ENCODE measurements around the gene FAM234B.

The FAM234B gene

GRCh38 chr12:13044002-13044905 is at the start of gene FAM234B:
FAM234B (plus strand) TSS chr12:13044381; CDS start chr12:13044404, 23 bp downstream.
- DNase-seq (ENCODE audit: low read depth) = peak; percentile 66
- TF ChIP-seq CTCF (IDR thresholded peaks at IDR 0.05; ENCODE audit: insufficient read depth, low read depth, low read length, missing control alignments) = no peak
- H3K4me3 ChIP-seq (ENCODE audit: low read depth, low read length) = peak within 1 kb of the TSS; percentile 97

GRCh38 chr12:12995088-12995487 is 49.1 kb upstream of the FAM234B start:
- DNase-seq (ENCODE audit: low read depth) = no peak
- TF ChIP-seq CTCF (IDR thresholded peaks at IDR 0.05; ENCODE audit: insufficient read depth, low read depth, low read length, missing control alignments) = no peak
- H3K4me3 ChIP-seq (ENCODE audit: low read depth, low read length) = no peak overlapping the region

DNA sequence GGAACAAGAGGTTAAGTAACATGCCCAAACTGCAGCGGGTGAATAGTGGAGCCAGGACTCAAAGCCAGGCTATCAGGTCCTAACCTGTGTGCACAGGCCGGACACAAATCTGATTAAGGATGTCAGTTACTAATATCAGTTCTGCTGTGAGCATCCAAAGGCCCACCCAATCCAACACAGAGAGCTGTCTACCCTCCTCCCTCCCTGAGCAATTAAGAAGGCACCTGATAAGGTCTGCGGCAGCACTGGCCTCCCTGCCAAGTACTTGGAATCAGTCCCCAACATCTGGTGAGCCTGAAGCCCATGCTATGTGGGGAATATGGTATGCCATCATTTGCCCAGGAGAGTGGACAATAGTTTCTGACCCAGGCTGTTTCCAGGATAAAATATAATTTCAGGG is 48.0 kb upstream of the FAM234B start:
- TF ChIP-seq CTCF (IDR thresholded peaks at IDR 0.05; ENCODE audit: insufficient read depth, low read depth, low read length, missing control alignments) = no peak
- no peak for DNase-seq (ENCODE audit: low read depth)
- no peak overlapping the region for H3K4me3 ChIP-seq (ENCODE audit: low read depth, low read length)

DNA sequence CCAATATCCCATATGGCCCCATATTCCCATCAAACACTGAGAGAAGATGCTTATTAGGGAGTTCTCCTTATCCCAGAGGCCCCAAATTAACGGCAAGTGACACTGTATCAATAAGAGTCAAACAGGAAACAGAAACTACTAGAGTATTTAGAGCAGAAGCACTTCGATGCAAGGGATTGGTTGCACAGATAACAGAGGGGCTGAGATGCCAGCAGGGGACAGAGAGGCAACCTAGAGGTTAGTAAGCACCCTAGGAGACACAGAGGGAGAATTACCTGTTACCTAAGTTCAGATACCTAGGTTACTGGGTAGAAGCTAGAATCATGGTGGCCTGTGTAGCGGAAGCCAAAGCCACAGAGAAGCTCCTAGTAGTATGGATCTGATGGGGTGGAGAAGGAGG is 47.0 kb upstream of the FAM234B start:
- DNase-seq (ENCODE audit: low read depth) = no peak
- no peak for TF ChIP-seq CTCF (IDR thresholded peaks at IDR 0.05; ENCODE audit: insufficient read depth, low read depth, low read length, missing control alignments)

GRCh38 chr12:12997734-12998133 is 46.4 kb upstream of the FAM234B start:
- no peak for TF ChIP-seq CTCF (IDR thresholded peaks at IDR 0.05; ENCODE audit: insufficient read depth, low read depth, low read length, missing control alignments)
- H3K4me3 ChIP-seq (ENCODE audit: low read depth, low read length) = no peak overlapping the region
- no peak for DNase-seq (ENCODE audit: low read depth)

More for the DNA sequence above, 47.0 kb upstream of the FAM234B start:
- no peak overlapping the region for H3K4me3 ChIP-seq (ENCODE audit: low read depth, low read length)

DNA sequence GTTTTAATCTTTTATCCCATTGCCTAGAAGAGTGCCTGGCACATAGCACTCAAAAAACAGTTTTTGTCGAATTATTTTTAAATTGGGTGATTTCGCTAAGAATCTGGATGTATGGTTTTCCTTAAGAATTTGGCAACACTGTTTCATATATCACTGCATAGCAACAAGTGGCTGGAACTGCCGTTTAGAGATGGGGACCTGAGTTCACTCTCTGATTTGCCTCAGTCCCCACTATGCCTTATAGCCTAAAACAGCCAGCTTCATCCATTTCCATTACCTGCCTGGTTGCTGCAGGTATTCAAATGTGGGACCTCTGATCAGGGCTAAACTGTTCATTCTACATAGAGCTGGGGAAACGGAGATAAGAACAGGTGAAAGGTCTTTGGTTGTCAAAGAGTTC is 45.9 kb upstream of the FAM234B start:
- no peak for TF ChIP-seq CTCF (IDR thresholded peaks at IDR 0.05; ENCODE audit: insufficient read depth, low read depth, low read length, missing control alignments)
- no peak for DNase-seq (ENCODE audit: low read depth)
- H3K4me3 ChIP-seq (ENCODE audit: low read depth, low read length) = no peak overlapping the region

All from GM12865 (cell line).